Measurements from ENCODE around the gene CD44. TPM values are rescaled to one million over a fixed set of nuclear protein-coding genes. Genes with fewer than 3 reads are reported as not detected.

CD44 gene
- total RNA-seq, 1 experiment from 2014 or later = 11.4 TPM

GRCh38 chr11:35141571-35141971, 2.6 kb downstream of the CD44 start:
- Histone ChIP-seq H3K36me3 (replicated peaks; ENCODE audit: control insufficient read depth, insufficient read depth, low read length) (no peaks in the 10 kb centered on the region), H3K27me3 (ENCODE audit: control insufficient read depth, insufficient read depth, low read length) (peaks cover 31% of the 10 kb centered on the region), H3K4me3 (ENCODE audit: insufficient read depth, low read depth, low read length) (no peak overlapping the region)
- no peak for DNase-seq

GRCh38 chr11:35142481-35143075, 3.6 kb downstream of the CD44 start:
- Histone ChIP-seq H3K4me3 (ENCODE audit: insufficient read depth, low read depth, low read length) (no peak overlapping the region), H3K27me3 (ENCODE audit: control insufficient read depth, insufficient read depth, low read length) (peaks cover 28% of the 10 kb centered on the region), H3K36me3 (replicated peaks; ENCODE audit: control insufficient read depth, insufficient read depth, low read length) (no peaks in the 10 kb centered on the region)
- DNase-seq = no peak

GRCh38 chr11:35143297-35144135, 4.5 kb downstream of the CD44 start:
- no peak for DNase-seq
- H3K4me3 ChIP-seq (ENCODE audit: insufficient read depth, low read depth, low read length) = no peak overlapping the region
- H3K36me3 ChIP-seq (replicated peaks; ENCODE audit: control insufficient read depth, insufficient read depth, low read length) = no peaks in the 10 kb centered on the region
- peaks cover 19% of the 10 kb centered on the region for H3K27me3 ChIP-seq (ENCODE audit: control insufficient read depth, insufficient read depth, low read length)

- peaks cover 12% of the 10 kb centered on the region for H3K27me3 ChIP-seq (ENCODE audit: control insufficient read depth, insufficient read depth, low read length)
- DNase-seq = no peak
- no peak overlapping the region for H3K4me3 ChIP-seq (ENCODE audit: insufficient read depth, low read depth, low read length)
- H3K36me3 ChIP-seq (replicated peaks; ENCODE audit: control insufficient read depth, insufficient read depth, low read length) = no peaks in the 10 kb centered on the region
Measured at GRCh38 chr11:35144136-35144741, 5.3 kb downstream of the CD44 start.

GRCh38 chr11:35144806-35145205, 5.8 kb downstream of the CD44 start:
- H3K27me3 ChIP-seq (ENCODE audit: control insufficient read depth, insufficient read depth, low read length) = peaks cover 6% of the 10 kb centered on the region

GRCh38 chr11:35145271-35145670, 6.3 kb downstream of the CD44 start:
- DNase-seq = no peak
- H3K36me3 ChIP-seq (replicated peaks; ENCODE audit: control insufficient read depth, insufficient read depth, low read length) = no peaks in the 10 kb centered on the region
- H3K4me3 ChIP-seq (ENCODE audit: insufficient read depth, low read depth, low read length) = no peak overlapping the region
- H3K27me3 ChIP-seq (ENCODE audit: control insufficient read depth, insufficient read depth, low read length) = peaks cover 2% of the 10 kb centered on the region; the same call in 1 of the 2 replicates

More at GRCh38 chr11:35144806-35145205, 5.8 kb downstream of the CD44 start:
- no peak for DNase-seq
- no peak overlapping the region for H3K4me3 ChIP-seq (ENCODE audit: insufficient read depth, low read depth, low read length)
- no peaks in the 10 kb centered on the region for H3K36me3 ChIP-seq (replicated peaks; ENCODE audit: control insufficient read depth, insufficient read depth, low read length)

GRCh38 chr11:35146074-35146521, 7.1 kb downstream of the CD44 start:
- H3K27me3 ChIP-seq (ENCODE audit: control insufficient read depth, insufficient read depth, low read length) = no peaks in the 10 kb centered on the region
- no peak overlapping the region for H3K4me3 ChIP-seq (ENCODE audit: insufficient read depth, low read depth, low read length)
- no peak for DNase-seq
- H3K36me3 ChIP-seq (replicated peaks; ENCODE audit: control insufficient read depth, insufficient read depth, low read length) = no peaks in the 10 kb centered on the region

- Histone ChIP-seq H3K27me3 (ENCODE audit: control insufficient read depth, insufficient read depth, low read length) (no peaks in the 10 kb centered on the region), H3K36me3 (replicated peaks; ENCODE audit: control insufficient read depth, insufficient read depth, low read length) (no peaks in the 10 kb centered on the region), H3K4me3 (ENCODE audit: insufficient read depth, low read depth, low read length) (no peak overlapping the region)
- DNase-seq = no peak
Measured at GRCh38 chr11:35146711-35147110, 7.7 kb downstream of the CD44 start.

- Histone ChIP-seq H3K36me3 (replicated peaks; ENCODE audit: control insufficient read depth, insufficient read depth, low read length) (no peaks in the 10 kb centered on the region), H3K4me3 (ENCODE audit: insufficient read depth, low read depth, low read length) (no peak overlapping the region), H3K27me3 (ENCODE audit: control insufficient read depth, insufficient read depth, low read length) (no peaks in the 10 kb centered on the region)
- DNase-seq = no peak
Measured at GRCh38 chr11:35147235-35147634, 8.3 kb downstream of the CD44 start.

- DNase-seq = no peak
- H3K36me3 ChIP-seq (replicated peaks; ENCODE audit: control insufficient read depth, insufficient read depth, low read length) = no peaks in the 10 kb centered on the region
Measured at GRCh38 chr11:35148163-35148837, 9.3 kb downstream of the CD44 start.

GRCh38 chr11:35150454-35150853, 11.5 kb downstream of the CD44 start:
- no peak for DNase-seq
- Histone ChIP-seq H3K36me3 (replicated peaks; ENCODE audit: control insufficient read depth, insufficient read depth, low read length) (no peaks in the 10 kb centered on the region), H3K27me3 (ENCODE audit: control insufficient read depth, insufficient read depth, low read length) (no peaks in the 10 kb centered on the region), H3K4me3 (ENCODE audit: insufficient read depth, low read depth, low read length) (no peak overlapping the region)

More at GRCh38 chr11:35148163-35148837, 9.3 kb downstream of the CD44 start:
- H3K27me3 ChIP-seq (ENCODE audit: control insufficient read depth, insufficient read depth, low read length) = no peaks in the 10 kb centered on the region
- H3K4me3 ChIP-seq (ENCODE audit: insufficient read depth, low read depth, low read length) = no peak overlapping the region

GRCh38 chr11:35151241-35151640, 12.3 kb downstream of the CD44 start:
- H3K4me3 ChIP-seq (ENCODE audit: insufficient read depth, low read depth, low read length) = no peak overlapping the region

GRCh38 chr11:35151683-35152280, 12.8 kb downstream of the CD44 start:
- H3K4me3 ChIP-seq (ENCODE audit: insufficient read depth, low read depth, low read length) = no peak overlapping the region
- no peaks in the 10 kb centered on the region for H3K36me3 ChIP-seq (replicated peaks; ENCODE audit: control insufficient read depth, insufficient read depth, low read length)
- H3K27me3 ChIP-seq (ENCODE audit: control insufficient read depth, insufficient read depth, low read length) = no peaks in the 10 kb centered on the region
- no peak for DNase-seq

More at GRCh38 chr11:35151241-35151640, 12.3 kb downstream of the CD44 start:
- no peak for DNase-seq
- H3K36me3 ChIP-seq (replicated peaks; ENCODE audit: control insufficient read depth, insufficient read depth, low read length) = no peaks in the 10 kb centered on the region
- H3K27me3 ChIP-seq (ENCODE audit: control insufficient read depth, insufficient read depth, low read length) = no peaks in the 10 kb centered on the region

- no peaks in the 10 kb centered on the region for H3K36me3 ChIP-seq (replicated peaks; ENCODE audit: control insufficient read depth, insufficient read depth, low read length)
- no peak for DNase-seq
Measured at GRCh38 chr11:35152575-35152974, 13.6 kb downstream of the CD44 start.

More at GRCh38 chr11:35152575-35152974, 13.6 kb downstream of the CD44 start:
- Histone ChIP-seq H3K27me3 (ENCODE audit: control insufficient read depth, insufficient read depth, low read length) (no peaks in the 10 kb centered on the region), H3K4me3 (ENCODE audit: insufficient read depth, low read depth, low read length) (no peak overlapping the region)

All from H7 (cell line).